Psoas muscle (tissue), 8 donors: ENCODE results near the gene TRAF3. TPM values are rescaled to one million over a fixed set of nuclear protein-coding genes. Genes with fewer than 3 reads are reported as not detected.

Experiments
- ATAC-seq, 4 donors: fragments of 200-7000 bp; cut with Tn5 transposase; one replicate each; pipeline ENCODE4 v1.9.1; 2020; ENCODE audit warnings: moderate library complexity in 3 of 4, mild to moderate bottlenecking in 2 of 4
- DNase-seq, 2 donors: peaks; one replicate each; pipeline ENCODE4 v3.0.0-alpha.2; 2020
- H3K27ac ChIP-seq: fragments of 200-600 bp; one replicate; pipeline ENCODE4 v1.8.0; 2022
- H3K27me3 ChIP-seq, 3 donors: fragments of 200-600 bp in 1 of 3; one replicate each; pipeline versions ENCODE4 v1.6.1 to v1.8.0; 2013 to 2022; ENCODE audit warnings: low read length in 2 of 3, mild to moderate bottlenecking in 2 of 3, moderate library complexity in 1 of 3; ENCODE audit not compliant: insufficient read depth in 3 of 3
- H3K36me3 ChIP-seq, 2 donors: fragments of 200-600 bp in 1 of 2; one replicate each; pipeline versions ENCODE4 v1.6.1 to v1.8.0; 2013 to 2022; ENCODE audit warnings: low read depth in 1 of 2, mild to moderate bottlenecking in 1 of 2, moderate library complexity in 1 of 2; ENCODE audit not compliant: insufficient read depth in 1 of 2
- H3K4me1 ChIP-seq: fragments of 200-600 bp; one replicate; pipeline ENCODE4 v1.8.0; 2022
- H3K4me3 ChIP-seq: fragments of 200-600 bp; one replicate; pipeline ENCODE4 v1.8.0; 2022; ENCODE audit warnings: mild to moderate bottlenecking
- H3K9me3 ChIP-seq: fragments of 200-600 bp; one replicate; pipeline ENCODE4 v1.8.0; 2022
- CTCF ChIP-seq: fragments of 200-600 bp; IDR thresholded peaks from one replicate; pipeline ENCODE4 v1.8.0; 2022; ENCODE audit warnings: antibody characterized with exemption
- WGBS, 3 donors: extraction: QIAGEN DNeasy Blood & Tissue Kit; methylation state at CpG; one replicate each; pipeline versions ENCODE4 v1.1.6 to v1.1.7; 2013; 5-methylcytosine and 5-hydroxymethylcytosine counted together
- intact Hi-C, 2 donors: fragments of 100-400 bp; cut with DNase I; formaldehyde crosslinking; loops; one replicate each; pipeline versions ENCODE4 v1.11.0 to v1.14.2; 2022
- polyA plus RNA-seq, 3 donors: library from polyadenylated mRNA; stranded (reverse); fragments of 200-250 nt; gene quantifications; one replicate each; pipeline ENCODE4 v1.2.3, GENCODE V29; 2013
- total RNA-seq, 4 donors: library from RNA; stranded (reverse); fragmentation: NEBNext Ultra II Directional in 2 of 4; extraction: Animal tissue kit (Norgen Biotek cat#: 25700) in 2 of 4; gene quantifications; one replicate each; pipeline versions ENCODE4 v1.2.1 to v1.2.4, GENCODE V29; 2021 to 2023
- donor health status: healthy with polysubstance abuse.
- donor health status: DM: no; HTN: no; CAD: no; lungs with moderate emphysema.
- donor health status: Bipolar disorder and iron deficiency.
- donor health status: healthy.
- donor health status: DM: yes; HTN: yes; CAD: no.
- donor health status: DM: no; HTN: no; CAD: no.
- donor health status: DM: no; HTN: no; CAD: no.
- donor health status: DM: yes; HTN: yes; CAD: no.

TRAF3 gene
- total and polyA plus RNA-seq, 7 donors = 3.3 to 16.3 (median 8.1) TPM

GRCh38 chr14:102739190-102739469 lies 38.1 kb upstream of the TRAF3 start:
- H3K9me3 ChIP-seq = peaks cover 10% of the 10 kb centered on the region
- TF ChIP-seq CTCF = no peak
- no peaks in the 10 kb centered on the region for H3K4me1 ChIP-seq
- ATAC-seq = no peak
- intact Hi-C loops = no loop called here
- H3K36me3 ChIP-seq = no peaks in the 10 kb centered on the region
- H3K27me3 ChIP-seq = no peaks in the 10 kb centered on the region
- no peak overlapping the region for H3K4me3 ChIP-seq
- 78 to 84% (median 81%) methylated on average over 3 of the region's 3 CpGs for WGBS, 3 donors
- no peak overlapping the region for H3K27ac ChIP-seq
- no peak for DNase-seq

- intact Hi-C loops = no loop called here
- no peaks in the 10 kb centered on the region for H3K27me3 ChIP-seq
- H3K4me3 ChIP-seq = no peak overlapping the region
- no peak for TF ChIP-seq CTCF
- H3K4me1 ChIP-seq = no peaks in the 10 kb centered on the region
- 92 to 94% (median 93%) methylated on average over 27 to 28 of the region's 28 CpGs for WGBS, 3 donors
- H3K27ac ChIP-seq = no peak overlapping the region
- peaks cover 4% of the 10 kb centered on the region for H3K9me3 ChIP-seq
- DNase-seq (no peak), ATAC-seq (no peak)
- no peaks in the 10 kb centered on the region for H3K36me3 ChIP-seq
Measured at GRCh38 chr14:102746634-102747438, 30.4 kb upstream of the TRAF3 start.

GRCh38 chr14:102748806-102749205 lies 28.4 kb upstream of the TRAF3 start:
- DNase-seq (no peak), ATAC-seq (no peak)
- no peaks in the 10 kb centered on the region for H3K27me3 ChIP-seq
- 90 to 94% (median 91%) methylated on average over 8 of the region's 8 CpGs for WGBS, 3 donors
- H3K4me3 ChIP-seq = no peak overlapping the region
- no peaks in the 10 kb centered on the region for H3K9me3 ChIP-seq
- intact Hi-C loops = no loop called here
- H3K4me1 ChIP-seq = no peaks in the 10 kb centered on the region
- H3K36me3 ChIP-seq = no peaks in the 10 kb centered on the region
- no peak for TF ChIP-seq CTCF
- H3K27ac ChIP-seq = no peak overlapping the region

- no peak for ATAC-seq
- Histone ChIP-seq H3K27ac (no peak overlapping the region), H3K4me3 (no peak overlapping the region), H3K36me3 (no peaks in the 10 kb centered on the region), H3K27me3 (no peaks in the 10 kb centered on the region), H3K9me3 (no peaks in the 10 kb centered on the region), H3K4me1 (no peaks in the 10 kb centered on the region)
- intact Hi-C loops = no loop called here
- no peak for DNase-seq
- TF ChIP-seq CTCF = no peak
- 77 to 82% (median 78%) methylated on average over 32 to 33 of the region's 33 CpGs for WGBS, 3 donors
Measured at GRCh38 chr14:102749393-102750305, 27.6 kb upstream of the TRAF3 start.
